CD14-positive monocyte (primary cell): ENCODE results near the gene OR10A4. TPM values are rescaled to one million over a fixed set of nuclear protein-coding genes. Genes with fewer than 3 reads are reported as not detected.

Experiments used
- DNase-seq, 3 donors: peaks; one replicate each; pipeline ENCODE4 v3.0.0-alpha.2; 2011 to 2022
- H2AFZ ChIP-seq: 2 replicates; pipeline ENCODE4 v1.6.0; 2012; ENCODE audit warnings: mild to moderate bottlenecking, low read depth, low read length, inconsistent platforms; ENCODE audit not compliant: insufficient read depth, poor library complexity, severe bottlenecking
- H3K27ac ChIP-seq, 2 donors: 1 replicate in 1 of 2; 2 replicates in 1 of 2; pipeline ENCODE4 v1.5.1; 2012 to 2013; ENCODE audit warnings: low read length in 2 of 2, control low read depth in 1 of 2, inconsistent platforms in 1 of 2, low read depth in 1 of 2, mild to moderate bottlenecking in 1 of 2
- H3K27me3 ChIP-seq, 2 donors: one replicate each; pipeline versions ENCODE4 v1.6.0 to v1.6.1; 2011 to 2013; ENCODE audit warnings: low read length in 2 of 2; ENCODE audit not compliant: control insufficient read depth in 2 of 2, insufficient read depth in 2 of 2
- H3K36me3 ChIP-seq, 2 donors: replicated peaks in 1 of 2; 1 replicate in 1 of 2; 2 replicates in 1 of 2; pipeline versions ENCODE4 v1.5.1 to v1.6.1; 2012 to 2013; ENCODE audit warnings: low read length in 2 of 2, control low read depth in 1 of 2, inconsistent platforms in 1 of 2, mild to moderate bottlenecking in 1 of 2; ENCODE audit not compliant: insufficient read depth in 2 of 2, control insufficient read depth in 1 of 2
- H3K4me1 ChIP-seq, 2 donors: 1 replicate in 1 of 2; 2 replicates in 1 of 2; pipeline versions ENCODE4 v1.5.1 to v1.6.1; 2012 to 2013; ENCODE audit warnings: low read length in 2 of 2, control low read depth in 1 of 2, inconsistent platforms in 1 of 2, mild to moderate bottlenecking in 1 of 2, moderate library complexity in 1 of 2; ENCODE audit not compliant: insufficient read depth in 2 of 2, control insufficient read depth in 1 of 2
- H3K4me2 ChIP-seq: replicated peaks from 2 replicates; pipeline ENCODE3; 2012; ENCODE audit warnings: low read length, moderate library complexity, mild to moderate bottlenecking; ENCODE audit not compliant: poor library complexity, severe bottlenecking; ENCODE audit errors: extremely low read depth
- H3K4me3 ChIP-seq, 3 experiments: fragments of 200-600 bp in 1 of 3; sonication (generic) in 1 of 3; replicated peaks in 1 of 3; 1 replicate in 2 of 3; 2 replicates in 1 of 3; pipeline ENCODE4 v1.5.1; 2011 to 2013; ENCODE audit warnings: low read length in 3 of 3, mild to moderate bottlenecking in 3 of 3, control low read depth in 2 of 3, low read depth in 2 of 3, inconsistent platforms in 1 of 3, moderate library complexity in 1 of 3
- H3K79me2 ChIP-seq: 2 replicates; pipeline ENCODE4 v1.6.0; 2012; ENCODE audit warnings: mild to moderate bottlenecking, control low read depth, inconsistent platforms, low read length, moderate library complexity; ENCODE audit not compliant: insufficient read depth
- H3K9ac ChIP-seq: 2 replicates; pipeline ENCODE4 v1.6.0; 2017; ENCODE audit warnings: low read length, mild to moderate bottlenecking; ENCODE audit not compliant: insufficient read depth, poor library complexity, severe bottlenecking
- H3K9me3 ChIP-seq, 2 donors: replicated peaks in 1 of 2; 1 replicate in 1 of 2; 2 replicates in 1 of 2; pipeline versions ENCODE4 v1.5.1 to v1.6.1; 2012 to 2013; ENCODE audit warnings: low read length in 2 of 2, control low read depth in 1 of 2; ENCODE audit not compliant: control insufficient read depth in 1 of 2, insufficient read depth in 1 of 2
- H4K20me1 ChIP-seq: 2 replicates; pipeline ENCODE4 v1.6.0; 2012; ENCODE audit warnings: mild to moderate bottlenecking, low read length, control low read depth, moderate library complexity; ENCODE audit not compliant: insufficient read depth
- H3K27ac Mint-ChIP-seq, 7 donors: one replicate each; pipeline ENCODE4 v1.8.0; 2020; ENCODE audit warnings: mild to moderate bottlenecking in 7 of 7, mixed read lengths in 7 of 7, moderate library complexity in 6 of 7, inconsistent platforms in 2 of 7
- H3K27me3 Mint-ChIP-seq, 3 donors: one replicate each; pipeline ENCODE4 v1.8.0; 2021 to 2022; ENCODE audit warnings: low read depth in 3 of 3, mild to moderate bottlenecking in 3 of 3, mixed read lengths in 3 of 3, moderate library complexity in 3 of 3, inconsistent platforms in 1 of 3
- H3K36me3 Mint-ChIP-seq, 2 donors: one replicate each; pipeline ENCODE4 v1.8.0; 2020; ENCODE audit warnings: mixed read lengths in 2 of 2, inconsistent platforms in 1 of 2, mild to moderate bottlenecking in 1 of 2
- H3K4me1 Mint-ChIP-seq: one replicate; pipeline ENCODE4 v1.8.0; 2020; ENCODE audit warnings: mild to moderate bottlenecking, mixed read lengths
- H3K4me3 Mint-ChIP-seq, 2 donors: one replicate each; pipeline ENCODE4 v1.8.0; 2020; ENCODE audit warnings: mild to moderate bottlenecking in 2 of 2, mixed read lengths in 2 of 2, moderate library complexity in 1 of 2
- H3K9me3 Mint-ChIP-seq, 7 donors: one replicate each; pipeline ENCODE4 v1.8.0; 2020 to 2022; ENCODE audit warnings: mixed read lengths in 7 of 7, mild to moderate bottlenecking in 6 of 7, moderate library complexity in 6 of 7, inconsistent platforms in 2 of 7
- CTCF ChIP-seq: fragments of 200-600 bp; IDR thresholded peaks from one replicate; pipeline ENCODE4 v1.8.0; 2022; ENCODE audit warnings: antibody characterized with exemption, mild to moderate bottlenecking
- WGBS: methylation state at CpG from one replicate; pipeline ENCODE4 v1.1.5; 2013; ENCODE audit warnings: missing lambda C conversion rate; ENCODE audit not compliant: insufficient coverage; 5-methylcytosine and 5-hydroxymethylcytosine counted together
- intact Hi-C, 2 donors: fragments of 100-400 bp; cut with micrococcal nuclease; formaldehyde crosslinking; loops; one replicate each; pipeline versions ENCODE4 v1.15.0 to v1.15.1; 2023
- polyA minus RNA-seq: library from RNA; depleted of rRNA, polyadenylated mRNA; stranded (reverse); fragments of >200 nt; gene quantifications from 2 replicates; pipeline ENCODE4 v1.2.3, GENCODE V29; 2012
- polyA plus RNA-seq, 3 donors: library from polyadenylated mRNA; depleted of rRNA in 1 of 3; unstranded in 2 of 3; stranded (reverse) in 1 of 3; fragments of 300-500 nt in 2 of 3; fragments of >200 nt in 1 of 3; fragmentation: Illumina TruSeq in 2 of 3; gene quantifications; 1 replicate in 2 of 3; 2 replicates in 1 of 3; pipeline ENCODE4 v1.2.3, GENCODE V29; 2012 to 2021
- total RNA-seq, 12 experiments: library from RNA in 1 of 12; stranded (reverse) in 1 of 12; fragments of 120-200 nt in 1 of 12; gene quantifications; one replicate each; pipeline ENCODE4 v1.2.4 and lab custom pipeline; 2013 to 2026; ENCODE audit warnings: mixed read lengths in 6 of 12, inconsistent platforms in 1 of 12

OR10A4 gene
- total RNA-seq (2013): not detected
- polyA plus RNA-seq (not detected), polyA minus RNA-seq (not detected in 2 replicates), total RNA-seq (lab: John Stamatoyannopoulos, UW) (0 to 0.30 (median 0) reads per million in 11 experiments)

DNA sequence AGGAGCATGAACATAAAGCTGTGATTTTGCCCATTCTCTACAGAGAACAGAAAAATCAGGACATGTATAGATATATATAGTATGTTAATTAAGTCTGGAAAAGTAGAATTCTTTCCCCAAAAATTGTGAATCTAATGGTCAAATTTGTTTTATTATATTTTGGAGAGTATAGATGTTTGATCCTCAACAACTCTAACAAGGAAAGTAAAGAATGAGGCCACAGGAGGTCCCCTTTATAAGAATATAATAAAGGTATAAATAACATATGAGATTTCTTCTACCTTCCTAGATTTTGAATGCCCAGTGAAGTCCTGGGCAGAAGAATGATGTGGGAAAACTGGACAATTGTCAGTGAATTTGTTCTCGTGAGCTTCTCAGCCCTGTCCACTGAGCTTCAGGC, at the start of gene OR10A4:
Gene OR10A4 (plus strand): TSS at position 301 of the 400 bp plus-strand sequence. CDS start 23 bp downstream, at position 324.
- no peak within 1 kb of the TSS for H3K4me3 ChIP-seq
- TF ChIP-seq CTCF: no peak
- H3K79me2 ChIP-seq: no peaks in the 10 kb centered on the region
- Mint-ChIP-seq H3K27me3 (peaks cover 0 to 3% (median 0%) of the 10 kb centered on the region in 3 donors), H3K36me3 (no peaks in the 10 kb centered on the region), H3K4me3 (no peak within 1 kb of the TSS), H3K9me3 (peaks cover 0 to 8% (median 6%) of the 10 kb centered on the region in 7 donors), H3K27ac (no peak within 1 kb of the TSS), H3K4me1 (no peaks in the 10 kb centered on the region)
- no peaks in the 10 kb centered on the region for H3K4me1 ChIP-seq
- H3K27ac ChIP-seq: no peak within 1 kb of the TSS
- 100% methylated on average over 1 of the region's 1 CpG for WGBS
- no peak for DNase-seq
- H3K9ac ChIP-seq: no peak within 1 kb of the TSS
- intact Hi-C loops: no loop called here
- no peak within 1 kb of the TSS for H3K4me2 ChIP-seq
- H4K20me1 ChIP-seq: no peaks in the 10 kb centered on the region
- no peak within 1 kb of the TSS for H2AFZ ChIP-seq
- H3K27me3 ChIP-seq: no peaks in the 10 kb centered on the region
- H3K36me3 ChIP-seq: no peaks in the 10 kb centered on the region
- H3K9me3 ChIP-seq: peaks cover 0 to 4% of the 10 kb centered on the region in 2 donors

GRCh38 chr11:6828103-6828502, 48.3 kb upstream of the OR10A4 start:
- Mint-ChIP-seq H3K4me1 (no peaks in the 10 kb centered on the region), H3K4me3 (no peak overlapping the region), H3K27ac (no peak overlapping the region), H3K9me3 (peaks cover 0 to 2% (median 0%) of the 10 kb centered on the region in 7 donors), H3K36me3 (no peaks in the 10 kb centered on the region), H3K27me3 (peaks cover 1 to 5% (median 2%) of the 10 kb centered on the region in 3 donors)
- 83% methylated on average over 1 of the region's 1 CpG for WGBS
- DNase-seq: no peak
- no peaks in the 10 kb centered on the region for H3K36me3 ChIP-seq
- H3K4me3 ChIP-seq: no peak overlapping the region
- H3K9me3 ChIP-seq: no peaks in the 10 kb centered on the region
- H3K27me3 ChIP-seq: no peaks in the 10 kb centered on the region
- H3K4me1 ChIP-seq: no peaks in the 10 kb centered on the region
- no peak overlapping the region for H3K27ac ChIP-seq
- no peak overlapping the region for H3K4me2 ChIP-seq
- H2AFZ ChIP-seq: no peak overlapping the region
- H3K9ac ChIP-seq: no peak overlapping the region
- intact Hi-C loops: no loop called here
- TF ChIP-seq CTCF: no peak
- no peaks in the 10 kb centered on the region for H4K20me1 ChIP-seq
- no peaks in the 10 kb centered on the region for H3K79me2 ChIP-seq
